SH-SY5Y (cell line): ENCODE results near the gene TBC1D8.

Experiments used
- GATA2 ChIP-seq: IDR thresholded peaks from 2 replicates; pipeline ENCODE4 v1.6.1; 2011; ENCODE audit warnings: mild to moderate bottlenecking, low read depth, low read length
- GATA3 ChIP-seq: IDR thresholded peaks from 2 replicates; pipeline ENCODE4 v1.6.1; 2011; ENCODE audit warnings: low read depth, mild to moderate bottlenecking, low read length, moderate library complexity

DNA sequence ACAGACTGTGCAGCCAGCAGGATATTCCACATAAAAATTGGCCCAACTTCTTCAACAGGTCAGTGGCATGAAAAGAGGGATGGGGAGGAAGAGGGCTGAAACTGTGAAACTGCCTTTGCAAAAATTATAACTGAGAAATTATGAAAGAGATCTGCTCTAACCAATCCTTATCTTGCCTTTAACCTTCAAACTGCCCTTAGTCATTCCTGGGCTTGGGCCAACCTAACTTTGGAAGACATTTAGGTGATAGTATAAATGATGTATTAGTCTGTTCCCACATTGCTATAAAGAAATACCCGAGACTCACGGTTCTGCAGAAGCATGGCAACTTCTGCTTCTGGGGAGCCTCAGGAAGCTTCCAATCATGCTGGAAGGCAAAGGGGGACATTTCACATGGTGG lies 74.6 kb downstream of the TBC1D8 start:
- TF ChIP-seq GATA3 (no peak), GATA2 (no peak)
